Activated CD8-positive, alpha-beta memory T cell treated with anti-CD3 and anti-CD28 coated beads, Interleukin-2, amount 50 U/mL, for 24 hours (primary cell): ENCODE results near the gene GRIK4.

ENCODE experiments used
- DNase-seq: peaks from one replicate; pipeline ENCODE4 v3.0.0-alpha.2; 2020; ENCODE audit errors: extremely low read depth

GRIK4 gene

DNA sequence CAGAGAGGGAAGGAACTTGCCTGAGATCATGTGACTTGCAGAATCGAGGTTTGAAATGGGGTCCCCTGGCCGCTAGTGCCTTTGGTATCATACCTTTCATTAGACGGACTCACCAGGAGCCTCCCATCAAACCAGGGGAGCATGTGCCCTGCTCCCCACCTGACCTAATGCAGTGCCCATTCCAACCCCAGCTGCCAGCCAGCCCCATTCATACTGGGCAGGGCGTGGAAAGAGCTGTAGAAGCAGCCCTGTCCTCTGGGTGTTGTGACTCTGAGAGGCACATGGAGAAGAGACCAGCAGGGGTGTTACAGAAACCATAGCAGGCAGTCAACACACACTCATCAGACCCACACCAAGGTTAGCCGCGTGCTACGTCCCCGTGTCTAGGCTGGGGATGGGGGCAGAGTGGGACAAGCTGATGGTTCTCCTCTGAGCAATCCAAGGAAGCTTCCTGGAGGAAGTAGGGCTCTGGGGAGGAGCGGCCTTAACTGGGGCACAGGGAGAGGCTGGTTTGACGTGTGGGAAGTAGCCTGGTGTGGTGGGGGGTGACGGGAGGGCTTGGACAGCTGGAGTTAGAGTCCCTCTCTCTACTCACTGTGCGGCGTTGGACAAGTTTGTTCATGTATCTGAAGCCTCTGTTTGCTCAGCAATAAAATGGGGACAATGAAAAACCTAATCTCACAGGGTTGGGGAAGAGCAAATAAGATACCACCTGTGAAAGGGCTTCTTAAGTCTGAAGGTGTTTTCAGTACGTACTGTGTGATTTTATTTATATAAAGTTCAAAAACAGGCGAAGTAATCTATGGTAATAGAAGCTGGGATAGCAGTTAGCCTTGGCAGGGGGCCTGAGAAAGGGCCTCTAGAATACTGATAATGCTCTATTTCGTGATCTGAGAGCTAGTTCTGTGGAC is 14.0 kb downstream of the GRIK4 start:
- DNase-seq = no peak

DNA sequence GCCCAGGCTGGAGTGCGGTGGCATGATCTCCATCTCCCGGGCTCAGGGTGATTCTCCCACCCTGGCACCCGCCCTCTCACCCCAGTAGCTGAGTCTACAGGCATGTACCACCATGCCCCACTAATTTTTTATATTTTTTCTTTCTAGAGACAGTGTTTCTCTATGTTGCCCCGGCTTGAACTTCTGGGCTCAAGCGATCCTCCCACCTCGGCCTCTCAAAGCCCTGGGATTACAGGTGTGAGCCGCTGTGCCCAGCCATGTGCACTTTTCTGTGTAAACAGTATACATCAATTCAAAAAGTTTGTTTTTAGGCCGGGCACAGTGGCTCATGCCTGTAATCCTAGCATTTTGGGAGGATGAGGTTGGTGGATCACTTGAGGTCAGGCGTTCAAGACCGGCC is 14.7 kb downstream of the GRIK4 start:
- DNase-seq = no peak

DNA sequence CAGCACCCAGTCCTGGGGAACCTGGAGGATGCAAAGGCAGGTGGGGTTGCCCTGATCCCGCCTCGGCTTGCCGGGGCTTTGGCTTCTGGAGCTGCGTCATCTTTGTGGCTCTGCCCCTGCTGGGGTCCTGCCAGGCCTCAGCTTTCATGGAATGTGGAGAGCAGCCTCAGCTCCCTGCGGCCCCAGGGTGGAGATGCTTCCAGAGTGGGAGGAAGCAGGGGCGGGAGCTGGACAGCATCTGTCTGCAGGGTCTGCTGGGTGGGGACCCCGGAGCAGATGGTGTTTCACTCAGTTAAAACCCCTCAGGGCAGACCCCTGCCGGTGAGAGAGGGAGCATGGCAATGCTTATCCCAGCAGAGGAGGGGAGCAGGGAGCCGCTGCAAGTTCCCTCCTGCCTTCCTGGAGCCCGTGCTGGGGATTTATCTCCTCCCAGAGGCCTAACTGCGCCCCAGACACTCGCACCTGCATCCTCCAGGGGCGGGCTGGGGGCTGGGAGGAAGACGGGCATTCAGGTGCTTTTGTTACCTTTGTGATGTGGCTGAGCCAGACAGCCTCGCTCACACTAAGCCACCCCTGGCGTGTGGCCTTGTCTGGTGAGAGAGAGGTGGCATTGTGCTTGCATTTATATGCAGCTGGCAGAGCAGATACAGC is 15.7 kb downstream of the GRIK4 start:
- no peak for DNase-seq

DNA sequence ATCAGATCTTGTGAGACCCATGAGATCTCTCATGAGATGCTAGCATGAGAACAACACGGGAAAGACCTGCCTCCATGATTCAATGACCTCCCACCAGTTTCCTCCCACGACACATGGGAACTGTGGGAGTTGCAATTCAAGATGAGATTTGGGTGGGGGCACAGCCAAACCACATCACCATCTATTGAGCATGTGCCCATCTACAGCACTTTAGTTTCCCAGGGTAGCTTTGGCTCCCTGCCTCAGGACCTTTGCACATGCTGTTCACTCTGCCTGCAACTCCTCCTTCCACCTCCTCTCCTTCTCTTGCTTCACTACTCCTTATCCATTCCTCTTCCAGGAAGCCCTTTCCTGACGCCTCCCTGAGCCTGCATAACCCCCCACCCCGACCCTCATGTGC is 17.2 kb downstream of the GRIK4 start:
- DNase-seq = no peak

DNA sequence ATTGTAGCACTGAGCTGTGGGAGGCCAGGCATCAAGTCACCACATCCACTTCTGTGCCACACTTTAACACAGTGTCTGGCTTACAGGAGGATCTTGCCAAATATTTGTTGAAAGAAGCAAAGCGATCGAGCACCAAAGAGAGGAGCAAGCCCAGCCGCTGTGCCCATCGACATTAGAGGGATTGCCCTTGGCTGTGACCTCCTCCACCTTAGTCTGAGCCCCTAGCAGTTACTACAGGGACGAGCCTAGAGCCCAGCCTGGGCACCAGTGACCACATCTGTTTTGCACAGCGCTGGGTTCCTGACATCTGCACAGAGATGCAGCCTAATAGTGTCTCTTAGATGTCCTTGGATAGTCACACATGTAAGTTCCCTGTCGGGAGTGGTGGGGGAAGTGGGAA is 17.7 kb downstream of the GRIK4 start:
- no peak for DNase-seq

DNA sequence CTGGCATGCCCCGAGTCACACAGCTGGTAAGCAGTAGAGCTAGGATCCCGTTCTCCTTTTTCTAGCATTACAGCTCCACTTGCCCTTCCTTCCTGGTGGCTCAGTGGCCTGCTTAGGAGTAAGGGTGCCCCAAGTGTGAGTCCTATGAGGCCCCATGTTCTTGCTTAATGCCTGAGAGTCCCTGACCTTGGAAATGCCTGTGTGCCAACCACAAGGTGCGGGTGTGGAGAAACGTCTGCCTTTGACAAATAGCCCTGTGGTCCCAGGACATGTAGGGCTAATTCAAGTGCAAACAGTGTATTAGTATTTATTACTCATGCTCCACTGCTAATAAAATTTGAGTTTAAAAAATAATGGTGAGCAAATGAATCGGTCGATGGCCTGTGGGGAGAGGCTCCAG is 18.4 kb downstream of the GRIK4 start:
- no peak for DNase-seq

DNA sequence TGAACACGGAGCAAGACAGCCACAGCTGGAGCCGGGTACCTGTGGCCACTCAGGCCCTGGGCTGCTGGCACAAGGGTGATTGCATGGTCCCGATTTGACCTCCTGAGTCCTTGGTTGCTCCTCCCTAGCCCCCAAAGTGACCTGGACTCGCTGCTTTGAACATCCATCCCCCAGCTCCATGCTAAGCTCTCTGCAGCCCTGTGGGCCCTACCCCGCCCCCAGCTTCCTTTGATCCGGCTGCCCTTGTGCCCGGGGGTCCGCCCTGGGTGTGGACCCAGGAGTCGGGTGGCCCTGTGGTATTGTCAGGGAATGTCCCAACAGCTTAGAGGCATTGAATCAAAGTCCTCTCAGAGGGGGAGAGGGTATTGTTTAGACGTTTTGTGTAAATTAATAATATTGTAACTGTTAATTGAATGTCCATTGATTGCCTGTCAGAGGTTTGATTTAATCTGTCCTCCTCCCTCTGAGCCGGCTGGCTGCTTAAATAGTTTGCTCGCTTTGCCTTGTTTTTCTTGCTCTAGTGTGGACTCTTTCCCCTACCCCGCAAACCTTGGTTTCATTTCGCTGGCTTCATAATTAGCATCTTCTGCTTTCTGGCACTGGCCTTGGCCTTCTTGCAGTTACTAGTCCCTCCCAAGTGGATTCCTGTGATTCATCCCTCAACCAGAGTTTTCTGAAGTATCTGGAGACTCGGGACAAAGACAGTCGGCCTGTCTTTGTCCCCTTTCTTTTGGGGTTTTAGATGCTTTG is 20.7 kb downstream of the GRIK4 start:
- DNase-seq = no peak

DNA sequence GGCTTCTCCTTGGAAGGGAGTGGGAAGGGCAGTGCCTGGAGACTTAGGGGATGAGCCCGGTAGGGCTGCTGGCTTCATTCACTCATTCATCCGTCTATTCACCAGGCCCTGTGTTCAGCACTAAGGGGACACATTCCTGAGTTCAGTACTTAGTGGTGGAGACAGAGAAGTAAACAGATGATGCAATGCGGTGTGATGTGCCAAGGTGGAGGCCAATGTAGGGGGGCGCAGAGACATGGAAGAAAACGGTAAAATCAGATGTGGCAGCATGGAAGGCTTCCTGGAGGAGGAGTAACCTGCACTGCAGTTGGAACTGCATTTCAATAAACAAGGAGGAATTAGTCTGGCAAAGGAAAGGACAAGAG is 21.3 kb downstream of the GRIK4 start:
- DNase-seq = no peak

DNA sequence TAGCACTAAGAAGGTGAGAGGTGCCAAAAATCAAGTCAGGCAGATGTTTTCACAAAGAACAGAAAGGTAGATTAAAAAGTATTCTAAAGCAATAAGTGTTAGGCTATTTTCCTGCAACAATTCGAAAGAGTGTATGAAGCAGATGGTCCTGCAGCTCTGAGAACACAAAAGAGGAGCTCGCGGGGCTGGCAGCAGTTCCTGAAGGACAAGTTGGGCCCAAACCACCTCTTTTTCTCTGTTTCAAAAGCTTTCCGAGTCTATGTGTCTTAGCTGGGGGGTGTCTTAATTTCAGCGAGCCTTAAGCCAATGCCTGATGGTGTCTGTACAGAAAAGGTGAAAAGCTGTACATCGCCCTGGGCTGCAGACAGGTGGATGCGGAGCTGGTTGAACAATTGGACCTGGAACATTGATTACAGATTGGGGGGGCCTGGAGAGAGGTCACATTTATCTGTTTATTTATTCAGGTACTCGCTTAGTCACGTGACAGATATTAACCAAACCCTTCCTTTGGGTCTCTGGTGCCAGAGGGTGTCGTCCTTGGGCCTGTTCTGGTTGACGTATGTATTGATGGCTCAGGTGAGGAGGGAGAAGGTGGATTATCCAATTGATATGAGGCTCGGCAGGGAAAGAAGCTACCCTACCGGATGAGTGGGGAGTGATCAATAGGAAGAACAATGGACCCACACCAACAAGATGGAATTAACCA is 24.7 kb downstream of the GRIK4 start:
- no peak for DNase-seq

DNA sequence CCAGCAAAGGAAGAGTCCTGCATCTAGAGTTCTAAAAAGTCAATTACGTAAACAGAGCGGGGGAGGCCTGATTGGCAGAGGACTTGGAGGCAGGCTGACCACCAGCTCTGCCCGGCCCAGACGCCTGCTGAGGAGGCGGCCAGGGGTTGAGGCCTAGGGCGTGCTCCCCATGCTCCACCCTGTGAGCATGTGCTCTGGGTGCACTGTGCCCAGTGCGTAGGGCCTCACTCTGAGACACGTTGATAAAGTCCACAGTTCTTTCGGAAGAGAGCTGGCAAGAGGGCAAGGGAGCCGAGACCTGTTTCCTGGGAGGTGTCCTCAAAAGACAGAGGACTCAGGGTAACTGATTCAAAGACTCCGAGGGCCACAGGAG is 25.2 kb downstream of the GRIK4 start:
- DNase-seq = no peak

DNA sequence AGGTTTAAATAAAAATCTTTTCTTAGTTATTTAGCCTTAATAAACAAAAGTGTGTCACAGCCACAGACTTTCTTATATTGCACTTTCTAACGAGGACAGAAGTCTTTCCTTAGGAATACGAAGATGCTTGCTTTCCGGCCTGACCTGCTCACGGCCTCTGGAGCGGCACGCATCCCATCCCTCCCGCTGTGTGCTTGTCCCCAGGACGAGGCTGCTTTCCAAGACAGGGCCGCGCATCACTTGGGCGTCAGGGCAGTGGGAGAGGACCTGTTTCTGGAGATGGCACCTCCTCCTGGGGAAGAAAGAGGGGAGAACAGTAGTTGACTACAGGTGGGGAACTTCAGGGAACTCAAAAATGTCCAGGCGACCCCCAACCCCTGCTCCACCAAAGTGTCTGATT is 26.4 kb downstream of the GRIK4 start:
- no peak for DNase-seq

DNA sequence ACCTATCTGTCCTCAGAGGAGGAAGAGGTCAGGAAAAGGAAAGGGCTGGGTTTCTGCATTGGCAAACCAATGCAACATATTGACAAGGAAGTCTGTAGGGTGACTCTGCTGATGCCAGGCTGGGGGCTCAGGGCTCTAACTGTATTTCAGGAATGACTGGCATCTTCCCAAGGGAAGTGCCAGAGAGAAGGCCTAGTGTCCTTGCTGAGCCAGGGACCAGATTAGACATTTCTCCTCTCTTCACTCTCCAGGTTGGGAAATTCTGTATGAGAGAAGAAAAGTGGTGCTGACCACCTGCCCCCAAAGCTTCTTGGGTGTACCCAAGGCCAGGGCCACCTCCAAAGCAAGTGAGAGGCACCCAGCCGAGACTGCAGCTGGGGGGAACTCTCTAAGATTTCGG is 27.2 kb downstream of the GRIK4 start:
- DNase-seq = no peak

DNA sequence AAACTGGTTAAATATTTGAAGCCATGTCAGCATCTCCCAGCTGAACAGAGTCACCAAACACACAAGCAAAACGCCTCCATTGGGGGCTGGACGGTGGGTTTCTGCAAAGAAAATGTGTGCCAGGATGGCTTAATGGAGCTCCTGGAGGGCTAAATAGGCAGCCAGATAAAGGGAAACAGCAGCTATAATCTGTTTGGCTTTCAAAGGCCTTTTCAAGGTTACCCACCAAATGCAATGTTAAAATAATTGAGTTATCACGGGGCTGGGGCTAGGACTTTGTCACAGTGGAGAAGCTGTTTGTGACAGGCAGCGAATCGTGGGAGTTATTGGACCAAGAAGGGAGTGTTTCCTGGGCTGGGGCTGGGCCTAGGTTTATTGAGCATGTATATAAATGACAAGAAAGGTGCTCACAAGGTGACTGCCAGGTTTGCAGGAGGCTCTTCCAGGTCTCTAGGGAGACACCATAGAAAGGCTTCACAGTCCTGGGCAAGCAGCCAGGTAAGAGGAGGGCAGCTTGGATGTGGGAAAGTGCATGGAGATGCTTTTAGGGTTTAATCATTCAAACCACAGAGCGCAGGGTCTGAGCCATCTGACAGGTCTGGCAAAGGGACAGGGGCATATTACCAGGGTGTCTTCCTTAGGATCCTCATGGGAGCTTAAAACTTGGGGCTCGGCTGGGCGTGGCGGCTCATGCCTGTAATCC is 28.3 kb downstream of the GRIK4 start:
- DNase-seq = no peak

DNA sequence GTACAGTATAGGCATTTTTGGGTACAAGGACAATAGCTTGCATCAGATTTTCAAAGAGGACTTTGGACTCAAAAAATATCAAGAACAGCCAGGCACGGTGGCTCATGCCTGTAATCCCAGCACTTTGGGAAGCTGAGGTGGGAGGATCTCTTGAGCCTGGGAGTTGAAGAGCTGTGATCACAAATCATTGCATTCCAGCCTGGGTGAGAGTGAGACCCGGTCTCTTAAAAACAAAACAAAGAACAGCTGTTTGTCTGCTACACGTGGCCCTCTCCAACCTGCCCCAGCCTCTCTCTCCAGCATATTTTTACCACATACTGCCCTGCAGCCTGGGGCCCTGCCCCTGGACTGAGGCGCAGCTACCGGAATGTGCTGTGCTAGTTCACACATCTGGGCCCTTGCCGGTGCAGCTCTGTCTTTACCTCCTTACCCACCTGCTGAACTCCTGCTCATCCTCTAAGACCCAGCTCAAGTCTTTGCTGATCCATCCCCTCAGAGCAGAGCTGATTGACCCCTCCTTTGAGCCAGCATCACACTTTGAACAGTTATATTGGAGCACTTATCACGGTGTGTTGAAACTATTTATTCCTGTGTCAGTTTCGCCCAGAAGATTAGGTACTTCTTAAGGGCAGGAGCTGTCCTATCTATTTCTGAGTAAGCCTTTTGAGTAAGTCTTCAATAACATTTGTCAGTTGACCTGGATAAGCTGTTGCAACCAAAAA is 29.4 kb downstream of the GRIK4 start:
- DNase-seq = no peak

DNA sequence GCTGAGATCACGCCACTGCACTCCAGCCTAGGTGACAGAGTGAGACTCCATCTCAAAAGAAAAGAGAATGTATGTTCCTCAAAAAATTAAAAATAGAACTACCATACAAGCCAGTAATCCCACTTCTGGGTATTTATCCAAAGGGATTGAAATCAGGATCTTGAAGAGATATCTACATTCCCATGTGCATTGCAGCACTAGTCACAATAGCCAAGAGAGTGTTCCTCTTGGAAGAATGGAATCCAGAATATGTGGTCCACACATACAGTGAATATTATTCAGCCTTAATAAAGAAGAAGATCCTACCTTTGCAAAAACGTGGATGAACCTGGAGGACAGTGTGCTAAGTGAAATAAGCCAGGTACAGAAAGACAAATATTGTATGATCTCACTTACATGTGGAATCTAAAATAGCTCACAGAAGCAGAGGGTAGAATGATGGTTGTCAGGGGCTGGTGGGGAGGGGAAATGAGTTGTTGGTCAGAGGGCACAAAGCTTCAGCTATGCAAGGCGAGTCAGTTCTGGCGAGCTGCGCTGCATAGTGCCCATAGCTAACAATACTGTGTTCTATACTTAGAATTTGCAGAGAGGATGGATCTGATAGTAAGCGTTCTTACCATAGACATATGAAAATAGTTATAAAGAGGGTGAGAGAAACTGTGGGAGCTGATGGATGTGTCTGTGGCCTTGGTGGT is 32.1 kb downstream of the GRIK4 start:
- no peak for DNase-seq

DNA sequence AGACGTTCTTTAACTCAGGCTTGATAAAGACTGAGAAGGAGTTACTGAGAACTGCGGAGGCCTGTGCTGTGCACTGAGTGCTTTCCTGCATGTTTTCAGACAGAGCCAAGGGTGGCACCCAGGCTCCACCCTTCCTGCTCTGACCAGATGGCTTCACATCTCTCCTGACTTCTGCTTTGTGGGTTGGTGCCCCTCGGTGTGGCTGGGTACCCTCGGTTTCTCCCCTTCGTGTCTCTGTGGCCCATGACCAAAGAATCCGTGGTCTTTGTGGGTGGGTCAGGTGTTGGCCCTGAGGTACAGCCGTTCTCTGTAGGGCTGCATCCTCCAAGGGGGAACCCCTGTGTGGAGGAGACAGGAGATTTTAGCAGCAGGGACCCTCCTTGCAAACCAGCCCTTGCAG is 34.3 kb downstream of the GRIK4 start:
- DNase-seq = no peak

DNA sequence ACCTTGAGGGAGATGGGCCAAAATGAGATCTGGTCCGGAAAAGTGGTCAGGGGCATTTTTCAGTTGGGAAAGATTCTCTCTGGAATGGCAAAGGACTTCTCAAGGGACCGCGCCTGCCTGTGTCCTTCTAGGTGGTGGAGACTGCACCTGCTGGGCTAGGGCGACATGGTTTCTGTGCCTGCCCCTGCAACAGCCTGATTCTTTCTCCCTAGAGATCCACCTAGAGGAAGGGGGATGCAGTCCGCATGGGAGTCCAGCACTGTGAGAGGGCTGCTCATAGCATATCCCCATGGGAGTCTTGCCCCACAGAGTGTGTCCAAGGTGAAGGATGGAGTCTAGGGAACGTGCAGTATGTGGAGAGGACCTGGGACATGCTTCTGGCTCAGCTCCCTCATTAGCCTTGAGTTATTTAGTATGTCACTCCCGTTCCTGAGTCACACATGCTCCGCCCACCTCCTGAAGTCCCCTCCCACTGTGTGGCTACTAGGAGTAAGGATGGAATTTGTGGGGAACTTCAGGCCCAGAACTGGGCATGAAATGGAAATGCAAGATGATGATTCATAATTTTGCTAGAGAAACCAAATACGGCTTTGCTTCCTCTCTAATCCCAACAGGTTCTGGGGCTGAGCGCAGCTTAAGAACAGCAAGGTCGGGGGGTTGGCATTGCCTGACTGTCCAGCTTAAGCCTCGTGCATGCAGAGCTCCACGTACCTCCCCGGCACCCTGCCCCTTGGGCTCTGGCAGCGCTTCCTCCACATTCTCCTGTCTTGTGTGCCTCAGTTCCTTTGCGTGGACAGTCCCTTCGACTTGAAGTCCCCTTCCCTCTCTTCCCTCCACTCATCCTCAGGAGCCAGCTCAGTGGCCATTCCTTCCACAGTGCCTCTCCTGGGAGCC is 35.0 kb downstream of the GRIK4 start:
- no peak for DNase-seq

DNA sequence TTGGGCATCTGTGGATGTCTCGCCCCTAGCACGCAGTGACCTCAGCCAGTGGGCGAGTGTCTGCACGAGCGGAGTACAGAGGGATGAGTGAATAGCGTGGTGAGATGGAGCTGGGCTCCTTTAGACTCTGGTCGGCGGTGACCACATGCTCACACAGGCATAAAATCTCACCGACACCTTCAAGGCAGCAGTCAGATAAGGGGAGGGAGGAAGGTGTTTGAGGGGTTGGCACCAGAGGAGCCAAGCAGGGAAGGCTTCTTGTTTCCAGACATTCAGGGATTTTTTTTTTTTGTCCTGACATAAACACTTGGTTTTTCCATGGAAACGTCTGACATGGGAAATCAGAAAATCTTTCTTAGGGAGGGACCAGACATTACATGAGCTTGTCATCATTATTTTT is 35.8 kb downstream of the GRIK4 start:
- no peak for DNase-seq
